ENCODE measurements around the gene MDN1. TPM values are rescaled to one million over a fixed set of nuclear protein-coding genes. Genes with fewer than 3 reads are reported as not detected.

MDN1 gene
- total RNA-seq, 1 experiment from 2014 or later, result 50.0 TPM

- Mint-ChIP-seq H3K27ac (ENCODE audit: unreplicated experiment) (no peak overlapping the region), H3K4me3 (ENCODE audit: low read depth, unreplicated experiment) (no peak overlapping the region), H3K36me3 (ENCODE audit: insufficient read depth, unreplicated experiment) (peaks cover 20% of the 10 kb centered on the region), H3K27me3 (ENCODE audit: unreplicated experiment) (no peaks in the 10 kb centered on the region), H3K9me3 (ENCODE audit: low read depth, unreplicated experiment) (no peaks in the 10 kb centered on the region), H3K4me1 (ENCODE audit: low read depth, unreplicated experiment) (no peaks in the 10 kb centered on the region)
- no peak for DNase-seq
- BruUV-seq (replicated peaks), result no TSS peak
- CTCF ChIA-PET, result interaction anchor here (0.7 kb wide), 1 partner anchor 408 kb away, joined by 6 read pairs; no protein-coding TSS in a partner anchor
- no peak for TF ChIP-seq CTCF (IDR thresholded peaks at IDR 0.05; ENCODE audit: unreplicated experiment)
- intact Hi-C loops (cut with micrococcal nuclease; ENCODE audit: unreplicated experiment), result no loop called here
Observed at GRCh38 chr6:89723046-89723445, 96.5 kb downstream of the MDN1 start.

- Mint-ChIP-seq H3K27me3 (ENCODE audit: unreplicated experiment) (no peaks in the 10 kb centered on the region), H3K27ac (ENCODE audit: unreplicated experiment) (no peak overlapping the region), H3K4me3 (ENCODE audit: low read depth, unreplicated experiment) (no peak overlapping the region), H3K4me1 (ENCODE audit: low read depth, unreplicated experiment) (no peaks in the 10 kb centered on the region), H3K36me3 (ENCODE audit: insufficient read depth, unreplicated experiment) (peaks cover 42% of the 10 kb centered on the region), H3K9me3 (ENCODE audit: low read depth, unreplicated experiment) (no peaks in the 10 kb centered on the region)
- BruUV-seq (replicated peaks), result no TSS peak
- no peak for DNase-seq
- TF ChIP-seq CTCF (IDR thresholded peaks at IDR 0.05; ENCODE audit: unreplicated experiment), result no peak
- intact Hi-C loops (cut with micrococcal nuclease; ENCODE audit: unreplicated experiment), result no loop called here
- CTCF ChIA-PET, result no interaction called here
Observed at GRCh38 chr6:89716532-89716931, 103.1 kb downstream of the MDN1 start.

GRCh38 chr6:89711801-89712200, 107.8 kb downstream of the MDN1 start:
- H3K9me3 Mint-ChIP-seq (ENCODE audit: low read depth, unreplicated experiment), result no peaks in the 10 kb centered on the region
- no TSS peak for BruUV-seq (replicated peaks)
- peaks cover 11% of the 10 kb centered on the region for H3K4me1 Mint-ChIP-seq (ENCODE audit: low read depth, unreplicated experiment)
- no peaks in the 10 kb centered on the region for H3K27me3 Mint-ChIP-seq (ENCODE audit: unreplicated experiment)
- intact Hi-C loops (cut with micrococcal nuclease; ENCODE audit: unreplicated experiment), result no loop called here
- peaks cover 40% of the 10 kb centered on the region for H3K36me3 Mint-ChIP-seq (ENCODE audit: insufficient read depth, unreplicated experiment)
- DNase-seq, result no peak
- TF ChIP-seq CTCF (IDR thresholded peaks at IDR 0.05; ENCODE audit: unreplicated experiment), result no peak
- no peak overlapping the region for H3K4me3 Mint-ChIP-seq (ENCODE audit: low read depth, unreplicated experiment)
- H3K27ac Mint-ChIP-seq (ENCODE audit: unreplicated experiment), result no peak overlapping the region
- CTCF ChIA-PET, result no interaction called here

- Mint-ChIP-seq H3K9me3 (ENCODE audit: low read depth, unreplicated experiment) (no peaks in the 10 kb centered on the region), H3K4me3 (ENCODE audit: low read depth, unreplicated experiment) (no peak overlapping the region), H3K27me3 (ENCODE audit: unreplicated experiment) (no peaks in the 10 kb centered on the region), H3K4me1 (ENCODE audit: low read depth, unreplicated experiment) (peaks cover 11% of the 10 kb centered on the region), H3K36me3 (ENCODE audit: insufficient read depth, unreplicated experiment) (peaks cover 38% of the 10 kb centered on the region), H3K27ac (ENCODE audit: unreplicated experiment) (no peak overlapping the region)
- CTCF ChIA-PET, result no interaction called here
- intact Hi-C loops (cut with micrococcal nuclease; ENCODE audit: unreplicated experiment), result no loop called here
- BruUV-seq (replicated peaks), result no TSS peak
- no peak for DNase-seq
- no peak for TF ChIP-seq CTCF (IDR thresholded peaks at IDR 0.05; ENCODE audit: unreplicated experiment)
Observed at GRCh38 chr6:89708316-89708715, 111.3 kb downstream of the MDN1 start.

All from Calu3 (cell line).